T-helper 2 cell treated with Interferon-gamma antibody and Interleukin-4, amounts not matched to agents 5 μg/mL and 100 μg/mL, for 36 hours (primary cell): ENCODE results near the gene TMUB2.
A peak's percentile ranks its signal among the peaks of the same experiment; 100 is the strongest.

ENCODE experiments used
- DNase-seq: peaks from one replicate; pipeline ENCODE4 v3.0.0; 2021; ENCODE audit warnings: low spot score
- H3K27ac Mint-ChIP-seq: one replicate; pipeline ENCODE4 v1.8.0; 2021; ENCODE audit warnings: mild to moderate bottlenecking, mixed read lengths
- H3K27me3 Mint-ChIP-seq: one replicate; pipeline ENCODE4 v1.8.0; 2021; ENCODE audit warnings: low read depth, mixed read lengths
- H3K36me3 Mint-ChIP-seq: one replicate; pipeline ENCODE4 v1.8.0; 2021; ENCODE audit warnings: low read depth, mixed read lengths
- H3K4me1 Mint-ChIP-seq: one replicate; pipeline ENCODE4 v1.8.0; 2021; ENCODE audit warnings: low read depth, mixed read lengths
- H3K4me3 Mint-ChIP-seq: one replicate; pipeline ENCODE4 v1.8.0; 2022; ENCODE audit warnings: mild to moderate bottlenecking, moderate library complexity, mixed read lengths
- H3K9me3 Mint-ChIP-seq: one replicate; pipeline ENCODE4 v1.8.0; 2021; ENCODE audit warnings: mixed read lengths

TMUB2 gene

DNA sequence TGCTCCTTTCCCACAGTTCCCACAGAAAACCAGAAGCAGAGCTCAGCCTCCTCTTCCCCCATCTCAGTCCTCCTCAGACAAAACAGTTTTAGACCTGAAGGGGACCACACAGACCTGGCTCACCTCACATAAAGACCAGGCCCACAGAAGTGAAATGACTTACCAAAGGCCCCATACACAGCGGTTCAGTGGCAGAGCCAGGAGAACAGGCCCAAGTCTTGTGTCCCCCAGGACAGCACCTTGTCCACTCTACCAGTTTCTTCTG, 27.4 kb downstream of the TMUB2 start:
- Mint-ChIP-seq H3K4me1 (peaks cover 37% of the 10 kb centered on the region), H3K4me3 (no peak overlapping the region), H3K9me3 (no peaks in the 10 kb centered on the region), H3K27me3 (no peaks in the 10 kb centered on the region), H3K36me3 (peaks cover 71% of the 10 kb centered on the region), H3K27ac (no peak overlapping the region)
- DNase-seq: no peak

DNA sequence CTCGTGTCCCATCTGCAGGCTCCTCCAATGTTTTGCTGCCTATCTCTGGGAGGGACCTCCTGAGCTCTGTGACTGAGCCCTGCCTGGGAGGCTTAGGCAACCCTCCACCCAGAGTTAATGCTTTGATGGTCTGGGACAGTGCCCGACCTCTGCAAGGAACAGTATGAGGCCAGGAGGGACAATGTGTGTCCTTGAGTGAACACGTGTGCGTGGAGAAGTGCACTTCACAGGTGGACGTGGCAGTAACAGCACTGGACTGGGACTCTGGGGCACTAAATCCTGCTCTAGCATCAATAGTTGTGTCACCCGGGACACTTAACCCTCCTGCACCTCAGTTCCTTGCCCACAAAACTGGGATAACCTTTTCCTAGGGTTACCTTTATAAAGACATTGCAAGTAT, 28.1 kb downstream of the TMUB2 start:
- peak overlapping the region; percentile 46 for H3K4me3 Mint-ChIP-seq
- DNase-seq: no peak
- H3K36me3 Mint-ChIP-seq: peaks cover 65% of the 10 kb centered on the region
- no peaks in the 10 kb centered on the region for H3K9me3 Mint-ChIP-seq
- peaks cover 34% of the 10 kb centered on the region for H3K4me1 Mint-ChIP-seq
- H3K27me3 Mint-ChIP-seq: no peaks in the 10 kb centered on the region
- H3K27ac Mint-ChIP-seq: peak overlapping the region; percentile 56

DNA sequence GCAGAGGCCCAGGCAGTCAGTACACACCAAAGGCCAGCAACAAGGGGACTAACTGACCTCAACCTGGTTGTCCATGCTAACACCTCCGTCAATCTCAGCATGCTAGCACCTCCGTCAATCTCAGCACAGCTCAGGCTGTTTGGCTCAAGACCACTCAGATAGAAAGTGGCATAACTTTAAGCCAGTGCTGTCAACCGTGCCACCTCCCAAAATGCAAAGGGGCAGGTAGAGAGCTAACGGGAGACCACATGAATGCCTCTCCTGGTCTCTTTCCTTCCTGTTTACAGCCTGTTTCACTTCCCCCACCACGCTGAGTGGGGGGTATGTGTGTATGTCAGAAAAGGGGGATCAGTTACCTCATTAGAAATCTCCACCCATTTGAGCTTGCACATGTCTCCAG, 29.4 kb downstream of the TMUB2 start:
- Mint-ChIP-seq H3K4me1 (peaks cover 28% of the 10 kb centered on the region), H3K4me3 (peak overlapping the region; percentile 98), H3K27ac (peak overlapping the region; percentile 80), H3K36me3 (peaks cover 61% of the 10 kb centered on the region), H3K9me3 (no peaks in the 10 kb centered on the region), H3K27me3 (no peaks in the 10 kb centered on the region)
- DNase-seq: no peak

DNA sequence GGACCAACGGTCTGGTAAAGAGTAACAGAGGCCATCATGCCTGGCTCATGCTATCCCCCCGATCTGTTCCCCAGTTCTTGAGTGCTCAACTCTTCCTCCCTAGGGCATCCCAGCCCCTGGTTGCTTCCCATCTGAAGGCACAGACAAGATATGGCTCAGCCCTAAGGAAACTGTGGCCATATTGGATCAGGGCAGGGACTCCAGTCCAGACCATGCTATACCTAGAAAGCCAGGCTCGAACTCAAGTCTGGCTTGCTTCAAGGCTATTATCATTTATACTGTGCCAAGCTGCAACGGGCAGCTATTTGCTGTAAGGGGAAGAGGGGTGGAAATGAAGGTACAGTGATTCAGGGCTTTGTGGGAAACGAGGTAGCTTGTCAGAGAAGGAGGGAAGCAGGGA, 29.9 kb downstream of the TMUB2 start:
- no peaks in the 10 kb centered on the region for H3K9me3 Mint-ChIP-seq
- peaks cover 57% of the 10 kb centered on the region for H3K36me3 Mint-ChIP-seq
- H3K27me3 Mint-ChIP-seq: no peaks in the 10 kb centered on the region
- peak overlapping the region; percentile 80 for H3K27ac Mint-ChIP-seq
- DNase-seq: no peak
- peak overlapping the region; percentile 98 for H3K4me3 Mint-ChIP-seq
- H3K4me1 Mint-ChIP-seq: peaks cover 32% of the 10 kb centered on the region

DNA sequence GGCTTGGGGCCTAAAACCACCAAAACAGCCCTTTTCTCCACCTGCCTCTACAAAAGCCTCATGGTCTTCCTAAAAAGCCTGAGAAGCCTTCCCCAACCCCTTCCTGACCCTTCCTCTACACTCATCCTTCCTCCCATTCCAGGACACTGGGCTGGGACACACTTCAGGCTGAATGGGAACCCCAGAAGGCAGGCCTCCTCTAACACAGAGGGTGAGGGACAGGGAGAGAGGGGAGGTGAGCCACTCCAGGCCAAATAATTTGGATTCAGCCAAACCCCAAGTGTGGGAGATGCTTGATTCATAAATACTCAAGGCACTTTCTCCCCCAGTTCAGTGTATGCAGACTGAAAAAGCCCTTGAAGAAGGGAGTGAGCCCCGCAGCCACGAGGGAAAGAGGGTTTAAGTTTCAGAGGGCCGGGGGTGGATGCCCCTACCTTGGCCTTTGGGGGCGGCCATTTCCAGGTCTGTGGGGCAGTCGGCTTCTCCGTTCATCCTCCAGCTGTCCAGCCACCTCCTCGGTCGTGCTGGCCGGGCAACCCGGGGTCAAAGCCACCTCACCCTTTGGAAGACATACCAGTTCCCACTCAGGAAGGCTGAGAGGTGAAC, 31.1 kb downstream of the TMUB2 start:
- Mint-ChIP-seq H3K9me3 (no peaks in the 10 kb centered on the region), H3K4me3 (peak overlapping the region; percentile 98), H3K27ac (peak overlapping the region; percentile 88), H3K4me1 (peaks cover 37% of the 10 kb centered on the region), H3K36me3 (peaks cover 57% of the 10 kb centered on the region), H3K27me3 (no peaks in the 10 kb centered on the region)
- DNase-seq: no peak

DNA sequence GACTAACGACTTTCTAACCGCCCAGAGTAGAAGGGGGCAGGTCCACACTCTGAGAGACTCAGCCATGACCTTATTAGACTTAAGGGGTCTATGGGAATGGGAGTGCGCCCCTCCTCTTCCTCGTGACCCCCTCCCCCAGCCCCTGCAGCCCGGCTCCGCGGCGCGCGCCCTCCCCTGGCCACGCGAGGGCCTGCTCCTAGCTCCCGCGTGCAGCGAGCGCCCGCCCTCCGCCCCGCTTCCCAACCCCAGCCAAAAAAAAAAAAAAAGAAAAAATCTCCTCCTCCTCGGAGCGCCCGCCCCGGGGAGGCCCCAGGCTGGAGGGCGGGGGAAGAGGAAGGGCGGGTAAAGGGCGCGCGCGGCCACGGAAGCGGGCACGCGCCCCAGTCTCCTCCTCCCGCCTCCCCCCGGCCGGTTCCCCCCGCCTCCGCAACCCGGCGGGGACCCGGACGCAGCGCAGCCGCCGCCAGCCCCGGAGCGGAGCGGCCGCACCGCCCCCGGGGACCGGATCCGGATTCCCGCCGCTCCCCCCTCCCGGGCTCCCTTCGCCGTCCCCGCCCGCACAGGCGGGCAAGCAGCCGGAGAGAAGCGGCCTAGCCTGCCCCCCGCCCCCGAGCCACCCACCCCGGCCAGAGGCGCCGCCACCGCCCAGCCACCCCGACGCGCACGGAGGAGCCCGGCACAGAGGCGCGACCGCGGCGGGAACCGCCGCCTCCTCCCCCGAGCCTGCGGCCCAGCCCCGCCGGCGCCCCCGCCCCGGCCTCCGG, 31.8 kb downstream of the TMUB2 start:
- Mint-ChIP-seq H3K36me3 (peaks cover 51% of the 10 kb centered on the region), H3K27me3 (no peaks in the 10 kb centered on the region), H3K9me3 (no peaks in the 10 kb centered on the region), H3K4me1 (peaks cover 39% of the 10 kb centered on the region), H3K27ac (peak overlapping the region; percentile 88), H3K4me3 (peak overlapping the region; percentile 98)
- DNase-seq: peak; percentile 87

DNA sequence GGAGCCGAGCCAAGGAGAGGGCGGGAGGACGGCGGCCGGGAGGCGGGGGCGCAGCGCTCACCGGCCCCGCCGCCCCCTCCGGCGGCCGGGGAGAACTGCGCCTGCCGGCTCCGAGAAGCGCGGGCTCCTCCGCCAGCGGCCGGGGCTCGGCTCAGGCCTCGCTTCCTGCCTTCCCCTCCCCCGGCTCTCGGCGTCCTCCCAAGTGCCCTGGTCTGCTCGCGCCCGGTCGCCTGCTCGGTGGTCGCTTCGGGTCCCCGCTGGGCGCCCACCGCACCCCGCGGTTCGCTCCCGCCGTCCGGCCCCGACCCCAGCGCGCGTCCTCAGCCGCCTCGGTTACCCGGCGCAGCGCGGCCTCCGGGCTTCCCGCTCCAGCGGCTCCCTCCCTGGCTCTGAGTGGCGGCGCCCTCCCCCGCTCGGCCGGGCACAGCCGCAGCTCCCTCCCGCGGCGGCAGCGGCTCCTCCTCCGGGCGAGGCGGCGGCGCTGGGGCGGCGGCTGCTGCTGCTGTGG, 32.4 kb downstream of the TMUB2 start:
- peaks cover 33% of the 10 kb centered on the region for H3K4me1 Mint-ChIP-seq
- H3K4me3 Mint-ChIP-seq: no peak overlapping the region
- H3K27ac Mint-ChIP-seq: no peak overlapping the region
- no peaks in the 10 kb centered on the region for H3K9me3 Mint-ChIP-seq
- H3K36me3 Mint-ChIP-seq: peaks cover 45% of the 10 kb centered on the region
- DNase-seq: peak; percentile 75
- no peaks in the 10 kb centered on the region for H3K27me3 Mint-ChIP-seq

DNA sequence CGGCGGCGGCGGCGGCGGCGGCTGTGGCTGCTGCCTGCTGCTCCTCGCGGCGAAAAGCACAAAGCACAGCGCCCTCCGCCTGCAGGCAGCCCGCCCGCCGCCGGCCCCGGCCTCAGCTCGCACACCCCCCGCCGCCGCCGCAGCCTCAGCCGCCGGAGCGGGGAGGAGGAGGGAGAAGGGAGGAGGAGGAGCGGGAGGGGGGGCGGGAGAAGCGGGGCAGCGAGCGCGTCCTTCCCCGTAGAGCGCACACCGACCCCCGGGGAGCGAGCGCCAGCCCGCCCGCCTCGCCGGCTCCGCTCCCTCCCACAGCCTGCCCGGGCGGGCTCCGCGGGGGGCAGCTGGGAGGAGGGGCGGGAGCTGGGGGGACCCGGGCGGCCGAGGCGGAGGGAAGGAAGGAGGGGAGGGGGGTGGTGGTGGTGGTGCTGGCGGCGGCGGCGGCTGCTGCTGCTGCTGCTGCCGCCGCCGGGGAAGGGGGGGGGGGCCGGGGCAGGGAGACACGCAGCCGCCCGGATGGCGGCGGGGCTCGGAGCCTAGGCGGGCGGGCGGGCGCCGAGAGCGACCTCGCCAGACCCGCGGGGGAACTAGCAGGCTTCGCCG, 32.9 kb downstream of the TMUB2 start, which contains the start of gene UBTF:
TSS of gene UBTF (minus strand) at position 60 of the 597 bp plus-strand sequence. CDS start 1,446 bp downstream, outside the sequence.
- Mint-ChIP-seq H3K4me3 (peak within 1 kb of the TSS; percentile 98), H3K4me1 (peaks cover 32% of the 10 kb centered on the region), H3K36me3 (peaks cover 39% of the 10 kb centered on the region), H3K27ac (peak within 1 kb of the TSS; percentile 98), H3K9me3 (no peaks in the 10 kb centered on the region), H3K27me3 (no peaks in the 10 kb centered on the region)
- no peak for DNase-seq

DNA sequence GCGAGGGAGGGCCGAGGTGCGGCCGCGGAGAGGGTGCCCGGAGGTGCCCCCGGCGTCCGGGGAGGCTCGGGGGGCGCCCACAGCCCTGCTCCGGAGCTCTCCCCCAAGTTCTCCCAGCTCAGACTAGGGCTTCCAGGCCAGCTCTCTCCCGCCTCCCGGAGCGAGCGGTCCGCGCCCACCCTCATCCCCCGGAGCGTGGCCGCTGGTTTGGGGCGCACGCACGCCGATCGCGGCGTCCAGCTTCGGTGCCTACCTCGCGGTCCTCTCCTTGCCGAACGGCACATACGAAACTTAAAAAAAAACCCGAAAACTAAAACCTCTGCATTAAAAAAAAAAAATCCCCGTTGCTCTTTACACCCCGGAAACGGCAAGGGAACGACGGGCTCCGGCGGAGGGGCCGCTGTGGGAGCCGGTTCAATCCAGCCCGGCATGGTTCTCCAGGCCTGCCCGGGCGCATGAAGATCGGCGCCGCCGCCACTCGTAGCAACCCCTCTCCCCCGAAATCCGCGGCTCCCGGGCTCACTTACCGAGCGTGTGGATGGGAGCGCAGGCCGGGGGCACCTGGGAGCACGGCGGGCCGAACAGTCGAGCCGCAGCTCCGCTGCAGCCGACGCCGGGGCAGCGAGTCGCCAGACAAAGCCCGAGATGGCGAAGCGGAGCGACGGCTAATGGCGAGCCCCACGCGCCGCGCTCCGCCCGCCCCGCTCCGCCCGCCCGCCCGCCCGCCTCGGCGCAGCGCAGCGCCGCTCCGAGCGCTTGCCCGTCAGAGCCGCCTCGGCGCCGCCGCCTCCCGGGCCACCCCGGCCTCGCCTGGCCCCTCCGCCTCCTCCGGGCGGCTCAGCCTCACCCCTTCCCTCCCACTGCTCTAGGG, 33.7 kb downstream of the TMUB2 start:
- Mint-ChIP-seq H3K4me1 (peaks cover 29% of the 10 kb centered on the region), H3K9me3 (no peaks in the 10 kb centered on the region), H3K27me3 (no peaks in the 10 kb centered on the region), H3K36me3 (peaks cover 32% of the 10 kb centered on the region), H3K27ac (peak overlapping the region; percentile 98), H3K4me3 (peak overlapping the region; percentile 94)
- DNase-seq: peak; percentile 50

DNA sequence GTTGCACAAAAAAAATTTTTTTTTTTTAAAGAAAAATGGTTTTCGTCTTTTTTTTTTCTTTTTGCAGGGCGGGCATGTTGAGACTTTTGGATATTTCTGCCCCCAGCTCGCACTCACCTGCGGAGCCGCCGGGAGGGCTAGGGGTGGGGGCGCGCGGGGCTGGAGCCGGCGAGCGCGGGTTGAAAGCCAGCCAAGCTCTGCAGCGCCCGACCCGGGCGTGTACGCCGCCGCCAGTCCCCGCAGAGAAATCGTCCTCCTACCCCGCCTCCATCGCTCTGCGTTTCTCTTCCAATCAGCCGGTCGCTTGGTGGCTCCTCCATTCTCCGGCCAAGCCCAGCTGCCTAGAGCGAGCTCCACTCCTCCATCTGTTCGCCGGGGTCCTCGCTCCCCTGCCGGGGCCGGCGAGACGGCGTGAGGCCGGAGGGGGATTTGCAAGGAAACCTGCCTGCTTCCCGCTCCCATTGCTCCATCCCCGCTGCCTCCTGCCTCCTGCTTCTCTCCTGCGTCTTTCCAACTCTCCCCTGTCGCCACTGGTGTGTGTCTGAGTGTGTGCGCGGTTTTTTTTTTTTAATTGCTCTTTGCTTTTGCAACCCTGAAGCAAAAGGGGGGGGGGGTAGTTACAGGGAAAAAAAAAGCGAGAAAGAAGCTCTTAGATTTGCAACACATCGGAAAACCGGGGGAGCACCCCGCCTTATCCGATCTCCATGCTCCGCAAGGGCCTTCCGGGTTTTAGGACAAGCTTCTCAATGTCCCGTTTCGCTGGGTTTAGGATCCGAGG, 34.5 kb downstream of the TMUB2 start:
- Mint-ChIP-seq H3K9me3 (no peaks in the 10 kb centered on the region), H3K4me3 (peak overlapping the region; percentile 92)
- peak; percentile 59 for DNase-seq

DNA sequence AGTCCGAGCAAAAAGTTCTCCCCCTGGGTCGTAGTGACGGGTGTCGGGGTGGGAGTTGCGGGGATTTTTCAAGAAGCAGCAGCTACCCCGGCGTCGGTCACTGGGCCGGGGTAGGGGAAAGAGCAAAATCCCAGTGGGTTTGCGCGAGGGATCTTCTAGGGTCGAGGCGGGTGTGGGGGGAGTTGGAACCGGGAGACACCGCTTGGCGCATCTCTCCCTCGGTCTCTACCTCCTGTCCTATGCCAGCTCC, 35.0 kb downstream of the TMUB2 start:
- Mint-ChIP-seq H3K27ac (peak overlapping the region; percentile 93), H3K27me3 (no peaks in the 10 kb centered on the region), H3K9me3 (no peaks in the 10 kb centered on the region), H3K36me3 (peaks cover 19% of the 10 kb centered on the region), H3K4me3 (peak overlapping the region; percentile 92), H3K4me1 (peaks cover 19% of the 10 kb centered on the region)
- DNase-seq: no peak

More for the DNA sequence above, 34.5 kb downstream of the TMUB2 start:
- peak overlapping the region; percentile 93 for H3K27ac Mint-ChIP-seq
- no peaks in the 10 kb centered on the region for H3K27me3 Mint-ChIP-seq
- peaks cover 24% of the 10 kb centered on the region for H3K36me3 Mint-ChIP-seq
- H3K4me1 Mint-ChIP-seq: peaks cover 25% of the 10 kb centered on the region

DNA sequence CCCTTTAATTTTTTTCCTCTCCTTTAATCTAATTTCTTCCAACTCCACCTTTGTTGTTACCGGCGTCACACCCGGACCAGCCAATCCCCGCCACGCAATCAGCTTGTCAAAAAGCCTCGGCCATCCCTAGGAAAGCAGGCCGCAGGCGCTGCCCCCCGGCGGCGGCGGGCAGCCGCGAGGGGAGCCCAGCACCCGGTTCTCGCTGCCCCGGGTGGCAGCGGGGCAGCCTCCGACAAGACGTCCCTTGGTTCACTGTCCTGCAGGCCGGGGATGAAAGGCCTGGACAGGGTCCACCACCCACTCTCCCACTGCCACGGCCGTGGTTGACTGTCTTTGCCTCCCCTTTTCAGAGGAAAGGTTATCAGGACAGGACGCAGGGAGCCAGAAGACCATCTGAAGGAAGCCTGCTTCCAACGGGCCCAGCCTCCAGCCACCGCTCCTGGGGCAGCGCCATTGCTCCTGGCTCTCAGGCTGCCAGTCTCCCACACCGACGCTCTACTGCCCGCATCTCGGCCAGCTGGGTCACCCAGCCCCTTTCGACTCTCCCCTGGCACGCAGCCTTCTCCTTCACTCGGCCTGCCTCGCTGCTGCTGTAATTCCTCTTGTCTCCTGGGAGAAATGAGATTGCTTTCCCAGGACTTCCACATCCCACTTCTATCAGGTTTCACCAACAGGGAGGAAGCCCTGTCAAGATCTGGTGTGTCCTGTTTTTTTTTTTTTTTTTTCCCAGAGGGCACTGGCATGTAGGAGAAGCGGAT, 35.5 kb downstream of the TMUB2 start:
- DNase-seq: peak; percentile 53
- H3K27me3 Mint-ChIP-seq: no peaks in the 10 kb centered on the region
- peaks cover 16% of the 10 kb centered on the region for H3K4me1 Mint-ChIP-seq
- H3K36me3 Mint-ChIP-seq: peaks cover 15% of the 10 kb centered on the region
- no peaks in the 10 kb centered on the region for H3K9me3 Mint-ChIP-seq
- peak overlapping the region; percentile 92 for H3K4me3 Mint-ChIP-seq
- peak overlapping the region; percentile 93 for H3K27ac Mint-ChIP-seq
